ENCODE results near the gene ZAP70.

- TF ChIP-seq, protein P1, sequence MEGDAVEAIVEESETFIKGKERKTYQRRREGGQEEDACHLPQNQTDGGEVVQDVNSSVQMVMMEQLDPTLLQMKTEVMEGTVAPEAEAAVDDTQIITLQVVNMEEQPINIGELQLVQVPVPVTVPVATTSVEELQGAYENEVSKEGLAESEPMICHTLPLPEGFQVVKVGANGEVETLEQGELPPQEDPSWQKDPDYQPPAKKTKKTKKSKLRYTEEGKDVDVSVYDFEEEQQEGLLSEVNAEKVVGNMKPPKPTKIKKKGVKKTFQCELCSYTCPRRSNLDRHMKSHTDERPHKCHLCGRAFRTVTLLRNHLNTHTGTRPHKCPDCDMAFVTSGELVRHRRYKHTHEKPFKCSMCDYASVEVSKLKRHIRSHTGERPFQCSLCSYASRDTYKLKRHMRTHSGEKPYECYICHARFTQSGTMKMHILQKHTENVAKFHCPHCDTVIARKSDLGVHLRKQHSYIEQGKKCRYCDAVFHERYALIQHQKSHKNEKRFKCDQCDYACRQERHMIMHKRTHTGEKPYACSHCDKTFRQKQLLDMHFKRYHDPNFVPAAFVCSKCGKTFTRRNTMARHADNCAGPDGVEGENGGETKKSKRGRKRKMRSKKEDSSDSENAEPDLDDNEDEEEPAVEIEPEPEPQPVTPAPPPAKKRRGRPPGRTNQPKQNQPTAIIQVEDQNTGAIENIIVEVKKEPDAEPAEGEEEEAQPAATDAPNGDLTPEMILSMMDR (IDR thresholded peaks at IDR 0.05): no peak
- TF ChIP-seq EP300 (IDR thresholded peaks at IDR 0.05): no peak
Observed at GRCh38 chr2:97769308-97769707, 55.9 kb downstream of the ZAP70 start.
